H1 (cell line): ENCODE data around the gene INO80. TPM values are rescaled to one million over a fixed set of nuclear protein-coding genes. Genes with fewer than 3 reads are reported as not detected.
A peak's percentile ranks its signal among the peaks of the same experiment; 100 is the strongest.

ENCODE experiments used
- CTCF ChIA-PET: fragments of 300-600 bp; sonication (Branson Sonifier 250); formaldehyde crosslinking; loops from one replicate; lab custom pipeline; 2021; ENCODE audit not compliant: partially characterized antibody; lab: Charles Lee
- POLR2A ChIA-PET: fragments of 300-600 bp; sonication (Branson Sonifier 250); formaldehyde crosslinking; loops from one replicate; lab custom pipeline; 2021; ENCODE audit warnings: inconsistent platforms; ENCODE audit not compliant: partially characterized antibody; lab: Charles Lee
- DNase-seq, 2 experiments: peaks; one replicate each; pipeline versions ENCODE4 v3.0.0 to v3.0.0-alpha.2; 2010 to 2022; ENCODE audit warnings: low spot score in 2 of 2, low read depth in 1 of 2, mixed read lengths in 1 of 2
- FAIRE-seq: peaks from 2 replicates; lab custom pipeline; 2011; peaks lifted over from hg19 to GRCh38; lab: Jason Lieb, UNC
- H2AFZ ChIP-seq: 2 replicates; pipeline ENCODE4 v1.8.1; 2012; ENCODE audit warnings: low read length, inconsistent platforms
- H2AK5ac ChIP-seq: 2 replicates; pipeline ENCODE4 v1.6.1; 2013; ENCODE audit warnings: low read depth, low read length
- H2BK120ac ChIP-seq: replicated peaks from 2 replicates; pipeline ENCODE3; 2013; ENCODE audit warnings: low read depth, low read length, inconsistent platforms
- H2BK12ac ChIP-seq: 2 replicates; pipeline ENCODE4 v1.6.1; 2013; ENCODE audit warnings: low read depth, low read length
- H2BK15ac ChIP-seq: 2 replicates; pipeline ENCODE4 v1.6.1; 2013; ENCODE audit warnings: low read length
- H2BK20ac ChIP-seq: 2 replicates; pipeline ENCODE4 v1.6.1; 2013; ENCODE audit warnings: low read length
- H2BK5ac ChIP-seq: 2 replicates; pipeline ENCODE4 v1.6.1; 2013; ENCODE audit warnings: low read depth, low read length
- H3K14ac ChIP-seq: 2 replicates; pipeline ENCODE4 v1.6.1; 2013; ENCODE audit warnings: inconsistent platforms; ENCODE audit not compliant: insufficient read length
- H3K18ac ChIP-seq: 2 replicates; pipeline ENCODE4 v1.6.1; 2013; ENCODE audit warnings: low read length; ENCODE audit errors: extremely low read depth
- H3K23ac ChIP-seq: 2 replicates; pipeline ENCODE4 v1.6.1; 2013; ENCODE audit warnings: inconsistent platforms; ENCODE audit not compliant: insufficient read length
- H3K23me2 ChIP-seq: 2 replicates; pipeline ENCODE4 v1.6.1; 2013; ENCODE audit warnings: low read depth, low read length
- H3K27ac ChIP-seq: 2 replicates; pipeline ENCODE4 v1.6.1; 2011; ENCODE audit warnings: low read depth, low read length, inconsistent platforms
- H3K27me3 ChIP-seq, 4 experiments: replicated peaks in 1 of 4; 1 replicate in 1 of 4; 2 replicates in 3 of 4; pipeline versions ENCODE4 v1.6.1 to v1.8.1; 2011 to 2013; ENCODE audit warnings: low read length in 3 of 4, mild to moderate bottlenecking in 3 of 4, inconsistent platforms in 2 of 4, mixed read lengths in 2 of 4, moderate library complexity in 1 of 4; ENCODE audit not compliant: control insufficient read depth in 3 of 4, insufficient read depth in 3 of 4; ENCODE audit errors: extremely low read depth in 1 of 4
- H3K36me3 ChIP-seq, 4 experiments: 2 replicates each; pipeline versions ENCODE4 v1.6.1 to v1.8.1; 2011 to 2013; ENCODE audit warnings: mild to moderate bottlenecking in 4 of 4, low read length in 3 of 4, moderate library complexity in 2 of 4, control low read depth in 1 of 4, inconsistent platforms in 1 of 4; ENCODE audit not compliant: insufficient read depth in 4 of 4, control insufficient read depth in 2 of 4
- H3K4ac ChIP-seq: replicated peaks from 2 replicates; pipeline ENCODE3; 2013; ENCODE audit warnings: low read length, low read depth, mixed read lengths, inconsistent platforms; ENCODE audit not compliant: insufficient read length
- H3K4me1 ChIP-seq, 4 experiments: replicated peaks in 1 of 4; 1 replicate in 1 of 4; 2 replicates in 3 of 4; pipeline versions ENCODE4 v1.6.1 to v1.8.1; 2011 to 2013; ENCODE audit warnings: low read length in 3 of 4, inconsistent platforms in 2 of 4, mixed read lengths in 1 of 4; ENCODE audit not compliant: insufficient read depth in 4 of 4, control insufficient read depth in 3 of 4
- H3K4me2 ChIP-seq, 2 experiments: 2 replicates each; pipeline versions ENCODE4 v1.6.1 to v1.8.1; 2011 to 2013; ENCODE audit warnings: low read depth in 2 of 2, low read length in 2 of 2, control low read depth in 1 of 2, inconsistent platforms in 1 of 2, mild to moderate bottlenecking in 1 of 2; ENCODE audit not compliant: insufficient read depth in 1 of 2
- H3K4me3 ChIP-seq, 4 experiments: fragments of 200-600, 300-600 bp in 1 of 4; sonication (generic), shearing (Covaris generic), sonication (Bioruptor Twin) in 1 of 4; 2 replicates each; pipeline versions ENCODE4 v1.5.1 to v1.8.1; 2011 to 2016; ENCODE audit warnings: low read length in 4 of 4, low read depth in 3 of 4, control low read depth in 2 of 4, inconsistent platforms in 2 of 4, mild to moderate bottlenecking in 2 of 4, mixed read lengths in 1 of 4, moderate library complexity in 1 of 4; ENCODE audit not compliant: insufficient read depth in 2 of 4; ENCODE audit errors: extremely low read depth in 1 of 4
- H3K56ac ChIP-seq: replicated peaks from 2 replicates; pipeline ENCODE3; 2013; ENCODE audit warnings: low read depth, mild to moderate bottlenecking, mixed read lengths, low read length, inconsistent platforms; ENCODE audit not compliant: insufficient read length
- H3K79me1 ChIP-seq: 2 replicates; pipeline ENCODE4 v1.6.1; 2013; ENCODE audit warnings: low read depth, low read length, control low read depth
- H3K79me2 ChIP-seq, 2 experiments: 2 replicates each; pipeline versions ENCODE4 v1.6.1 to v1.8.1; 2012 to 2013; ENCODE audit warnings: low read length in 2 of 2, mild to moderate bottlenecking in 2 of 2, inconsistent platforms in 1 of 2; ENCODE audit not compliant: insufficient read depth in 2 of 2, control insufficient read depth in 1 of 2
- H3K9ac ChIP-seq, 4 experiments: replicated peaks in 1 of 4; 1 replicate in 1 of 4; 2 replicates in 3 of 4; pipeline versions ENCODE4 v1.6.1 to v1.8.1; 2011 to 2013; ENCODE audit warnings: low read depth in 3 of 4, low read length in 3 of 4, control low read depth in 2 of 4, mild to moderate bottlenecking in 2 of 4, moderate library complexity in 2 of 4, inconsistent platforms in 1 of 4; ENCODE audit errors: extremely low read depth in 1 of 4
- H3K9me3 ChIP-seq, 2 experiments: 2 replicates each; pipeline versions ENCODE4 v1.6.1 to v1.8.1; 2012 to 2013; ENCODE audit warnings: mild to moderate bottlenecking in 2 of 2, moderate library complexity in 2 of 2, control low read depth in 1 of 2, inconsistent platforms in 1 of 2, low read depth in 1 of 2, low read length in 1 of 2, mixed read lengths in 1 of 2; ENCODE audit not compliant: insufficient read depth in 2 of 2
- H4K20me1 ChIP-seq, 2 experiments: replicated peaks in 1 of 2; 2 replicates each; pipeline versions ENCODE3 to v1.8.1; 2011 to 2013; ENCODE audit warnings: inconsistent platforms in 2 of 2, low read length in 2 of 2, mild to moderate bottlenecking in 1 of 2; ENCODE audit not compliant: insufficient read depth in 2 of 2, control insufficient read depth in 1 of 2
- H4K5ac ChIP-seq: 2 replicates; pipeline ENCODE4 v1.6.1; 2013; ENCODE audit warnings: low read length, low read depth, mixed read lengths, inconsistent platforms; ENCODE audit not compliant: insufficient read length
- H4K8ac ChIP-seq: 2 replicates; pipeline ENCODE4 v1.8.0; 2013; ENCODE audit warnings: mild to moderate bottlenecking, moderate library complexity, low read length, inconsistent platforms; ENCODE audit not compliant: insufficient read depth; ENCODE audit errors: extremely low read depth
- H4K91ac ChIP-seq: replicated peaks from 2 replicates; pipeline ENCODE3; 2013; ENCODE audit warnings: low read length, mixed read lengths, inconsistent platforms; ENCODE audit not compliant: insufficient read length
- TBP ChIP-seq: IDR thresholded peaks from 2 replicates; pipeline ENCODE4 v1.6.1; 2011; ENCODE audit warnings: low read depth, low read length, improper control_type of control experiment
- WGBS, 2 experiments: shearing (Covaris generic) in 1 of 2; methylation state at CpG; one replicate each; pipeline versions ENCODE4 v1.1.6 to v1.1.7; 2013 to 2015; ENCODE audit warnings: low lambda C conversion rate in 2 of 2, mixed read lengths in 2 of 2, inconsistent platforms in 1 of 2, low coverage in 1 of 2, missing lambda C conversion rate in 1 of 2; ENCODE audit not compliant: insufficient replicate concordance in 2 of 2, insufficient coverage in 1 of 2, insufficient read length in 1 of 2; ENCODE audit errors: extremely low coverage in 1 of 2, missing lambda C conversion rate in 1 of 2; 5-methylcytosine and 5-hydroxymethylcytosine counted together
- polyA plus RNA-seq, 7 experiments: library from polyadenylated mRNA; depleted of rRNA in 3 of 7; stranded (reverse) in 5 of 7; unstranded in 2 of 7; fragments of >200 nt in 5 of 7; fragments of 200-250 nt in 2 of 7; gene quantifications; 1 replicate in 5 of 7; 2 replicates in 1 of 7; 4 replicates in 1 of 7; pipeline versions ENCODE4 v1.2.1 to v1.2.3, GENCODE V29; 2011 to 2013; ENCODE audit warnings: missing spikeins in 2 of 7, mixed read lengths in 2 of 7
- total RNA-seq: library from RNA; stranded (reverse); fragmentation: NEBNext Ultra II Directional; extraction: Animal tissue kit (Norgen Biotek cat#: 25700); gene quantifications from 2 replicates; pipeline ENCODE4 v1.2.1, GENCODE V29; 2021

Gene INO80
- total and polyA plus RNA-seq, 2 of the 8 experiments (the other 6 are each of a cell fraction or from before 2014, with no cell fraction given): 4.3 to 24.5 TPM

DNA sequence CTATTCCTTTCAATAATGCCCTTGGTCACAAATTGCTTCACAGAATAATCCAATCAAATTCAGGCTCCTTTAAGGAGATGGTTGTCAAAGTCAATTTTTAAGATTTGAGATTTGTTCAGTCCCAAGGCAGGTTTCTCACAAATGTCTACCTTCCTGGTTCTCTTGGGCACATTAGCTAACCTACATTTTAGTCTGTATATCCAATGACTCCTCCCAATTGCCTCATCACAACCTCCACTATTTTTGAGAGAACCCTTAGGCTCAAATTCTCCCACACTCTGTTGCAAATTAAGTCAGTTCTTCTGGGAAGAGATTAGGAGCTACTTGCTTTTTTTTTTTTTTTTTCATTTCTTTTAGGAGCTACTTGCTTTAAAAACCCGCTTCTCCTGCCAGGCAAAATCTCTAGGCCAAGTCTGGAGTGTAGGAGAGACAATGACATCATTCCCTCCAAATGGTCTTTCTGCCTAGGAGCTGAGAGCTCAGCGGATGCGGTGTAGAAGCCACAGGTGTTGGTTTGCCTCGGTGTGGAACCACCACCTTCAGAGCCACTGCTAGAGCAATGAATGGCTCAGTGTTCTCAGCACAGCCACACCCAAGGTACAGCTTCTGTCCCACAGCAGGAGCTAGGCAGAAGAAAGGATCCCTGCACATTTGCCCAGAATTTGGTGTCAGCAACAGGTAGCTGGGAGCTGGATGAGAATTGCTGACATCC is 10.0 kb upstream of the INO80 start:
- POLR2A ChIA-PET: no interaction called here

More for the DNA sequence above, 10.0 kb upstream of the INO80 start:
- FAIRE-seq (no peak), DNase-seq (no peak)
- Histone ChIP-seq H2BK120ac (no peak overlapping the region), H2BK12ac (no peak overlapping the region), H2BK15ac (no peak overlapping the region), H3K36me3 (no peaks in the 10 kb centered on the region), H2AFZ (peak overlapping the region; percentile 92), H3K79me2 (no peaks in the 10 kb centered on the region), H3K4ac (no peak overlapping the region), H3K18ac (no peak overlapping the region), H3K56ac (no peak overlapping the region), H3K79me1 (no peaks in the 10 kb centered on the region), H3K9me3 (no peaks in the 10 kb centered on the region), H3K4me3 (no peak overlapping the region), H3K27ac (no peak overlapping the region), H4K5ac (no peak overlapping the region), H2BK5ac (no peak overlapping the region), H4K91ac (no peak overlapping the region), H3K4me2 (no peak overlapping the region), H3K23ac (no peak overlapping the region), H4K8ac (no peak overlapping the region; the same call in 1 of the 2 replicates), H4K20me1 (no peaks in the 10 kb centered on the region), H3K27me3 (no peaks in the 10 kb centered on the region), H3K9ac (no peak overlapping the region), H3K23me2 (no peaks in the 10 kb centered on the region), H3K14ac (no peak overlapping the region), H2BK20ac (no peak overlapping the region), H2AK5ac (no peak overlapping the region), H3K4me1 (no peaks in the 10 kb centered on the region)
- WGBS, 2 experiments: 88% methylated on average over 4 of the region's 4 CpGs; no CpG with 5 or more reads in 1 of the 2 experiments
- CTCF ChIA-PET: interaction anchor here (0.6 to 1.4 kb wide), 3 partner anchors 13 to 799 kb away, joined by 3 read pairs; no protein-coding TSS in a partner anchor
- TF ChIP-seq TBP: no peak
